Measurements from ENCODE around the gene PDE9A. TPM values are rescaled to one million over a fixed set of nuclear protein-coding genes. Genes with fewer than 3 reads are reported as not detected.

The PDE9A gene
- total and polyA plus RNA-seq, 2 experiments from 2014 or later = 26.5 to 31.1 TPM

- no peak for TF ChIP-seq NANOG (IDR thresholded peaks at IDR 0.05; ENCODE audit: borderline replicate concordance)
- TF ChIP-seq STAT1 (IDR thresholded peaks at IDR 0.05; ENCODE audit: unreplicated experiment) = no peak
- TF ChIP-seq EZH2 (IDR thresholded peaks at IDR 0.05; ENCODE audit: low read depth, unreplicated experiment) = no peak
- TF ChIP-seq ETS1 (IDR thresholded peaks at IDR 0.05) = no peak
- no peak for TF ChIP-seq ZNF114 (CRISPR knock-in tag; IDR thresholded peaks at IDR 0.05)
- TF ChIP-seq POLR2AphosphoS5 (IDR thresholded peaks at IDR 0.05; ENCODE audit: low read depth) = no peak
- TF ChIP-seq REST (IDR thresholded peaks at IDR 0.05; ENCODE audit: unreplicated experiment) = no peak
- TF ChIP-seq JUNB (IDR thresholded peaks at IDR 0.05; ENCODE audit: unreplicated experiment) = no peak
These were observed 42.4 kb downstream of the PDE9A start (continued) for GRCh38 chr21:42695697-42696380.

DNA sequence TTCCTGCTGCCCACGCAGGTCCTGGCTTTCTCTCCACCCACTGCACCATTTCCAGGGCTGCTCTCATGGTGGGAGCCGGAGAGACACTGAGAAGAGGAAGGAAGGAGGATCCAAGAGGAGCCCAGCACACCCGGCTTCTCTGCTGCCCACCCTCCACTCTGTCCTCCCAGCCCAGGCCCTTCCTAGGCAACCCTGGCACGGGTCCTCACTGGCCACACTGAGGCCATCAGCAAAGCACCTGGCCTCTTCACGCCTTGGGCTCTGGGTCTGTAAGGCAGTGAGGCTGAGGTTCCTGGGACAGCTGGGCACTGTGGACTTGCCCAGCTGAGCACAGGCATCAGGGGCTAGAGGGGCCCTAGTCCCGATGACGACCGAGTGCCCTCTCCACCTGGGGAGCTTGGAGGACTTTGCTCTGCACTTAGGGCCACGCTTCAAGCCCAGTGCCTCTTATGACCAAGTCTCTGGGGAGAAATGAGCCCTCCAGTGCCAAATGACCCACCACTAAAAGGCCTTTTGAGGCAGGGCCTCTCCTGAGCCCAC is 43.1 kb downstream of the PDE9A start:
- TF ChIP-seq POLR2AphosphoS5 (IDR thresholded peaks at IDR 0.05; ENCODE audit: low read depth) (no peak), ZNF114 (CRISPR knock-in tag; IDR thresholded peaks at IDR 0.05) (no peak), JUNB (IDR thresholded peaks at IDR 0.05; ENCODE audit: unreplicated experiment) (no peak), EZH2phosphoT487 (IDR thresholded peaks at IDR 0.05; ENCODE audit: unreplicated experiment) (no peak)
- no peak overlapping the region for H3K27ac ChIP-seq (ENCODE audit: low read depth)
- H3K27me3 ChIP-seq (ENCODE audit: insufficient read depth) = no peaks in the 10 kb centered on the region
- H3K79me2 ChIP-seq (replicated peaks; ENCODE audit: insufficient read depth) = no peaks in the 10 kb centered on the region
- H4K20me1 ChIP-seq (replicated peaks; ENCODE audit: insufficient read depth) = 0 out of 2 replicates have a peak, but pooled peaks cover 4% of the 10 kb centered on the region
- H3K36me3 Mint-ChIP-seq (ENCODE audit: low read depth) = peaks cover 32% of the 10 kb centered on the region
- no peak overlapping the region for H3K4me2 ChIP-seq
- H3F3A ChIP-seq (replicated peaks; ENCODE audit: low read depth) = no peaks in the 10 kb centered on the region
- H3K9me2 ChIP-seq (ENCODE audit: insufficient read depth) = peaks cover 3% of the 10 kb centered on the region; the same call in 1 of the 2 replicates
- no peaks in the 10 kb centered on the region for H3K4me1 ChIP-seq (ENCODE audit: insufficient read depth)
- no peaks in the 10 kb centered on the region; the same call in 2 of the 3 replicates for H3K4me1 Mint-ChIP-seq
- H2AFZ ChIP-seq = no peak overlapping the region
- H3K36me3 ChIP-seq (ENCODE audit: insufficient read depth) = peaks cover 10% of the 10 kb centered on the region; the same call in 1 of the 2 replicates
- H3K9me3 Mint-ChIP-seq = no peaks in the 10 kb centered on the region
- H3K4me3 Mint-ChIP-seq = no peak overlapping the region
- H3K27ac Mint-ChIP-seq = no peak overlapping the region
- ATAC-seq = no peak
- DNase-seq (ENCODE audit: low spot score) = no peak
- H3K27me3 Mint-ChIP-seq (ENCODE audit: insufficient read depth, low read depth, poor library complexity) = peaks cover 4% of the 10 kb centered on the region
- H3K4me3 ChIP-seq = no peak overlapping the region
